ENCODE data around the gene VPREB1.
"Not testable (repeated sequence)": the region's sequence is repeated elsewhere in the genome, so short reads cannot be mapped to it uniquely, and the experiment has no call there.

VPREB1 gene

DNA sequence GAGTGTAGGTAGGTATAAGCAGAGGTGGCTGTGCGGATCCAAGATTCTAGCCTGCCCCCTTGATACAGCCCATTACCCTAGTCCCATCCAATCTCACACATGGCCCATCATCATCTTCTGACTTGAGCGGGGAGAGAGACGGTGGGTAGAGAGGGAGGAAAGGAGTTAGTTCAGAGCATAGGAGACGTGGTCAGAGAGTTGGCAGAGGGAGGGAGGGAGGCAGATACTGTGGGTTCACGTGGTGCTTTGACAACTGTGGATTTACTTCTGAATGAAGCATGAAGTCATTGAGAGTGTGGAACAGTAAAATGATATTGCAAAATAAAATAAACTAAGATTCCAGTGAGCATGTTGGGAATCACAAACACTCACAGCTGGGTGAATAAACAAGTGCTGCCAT, 31.4 kb upstream of the VPREB1 start:
- no peak for DNase-seq

DNA sequence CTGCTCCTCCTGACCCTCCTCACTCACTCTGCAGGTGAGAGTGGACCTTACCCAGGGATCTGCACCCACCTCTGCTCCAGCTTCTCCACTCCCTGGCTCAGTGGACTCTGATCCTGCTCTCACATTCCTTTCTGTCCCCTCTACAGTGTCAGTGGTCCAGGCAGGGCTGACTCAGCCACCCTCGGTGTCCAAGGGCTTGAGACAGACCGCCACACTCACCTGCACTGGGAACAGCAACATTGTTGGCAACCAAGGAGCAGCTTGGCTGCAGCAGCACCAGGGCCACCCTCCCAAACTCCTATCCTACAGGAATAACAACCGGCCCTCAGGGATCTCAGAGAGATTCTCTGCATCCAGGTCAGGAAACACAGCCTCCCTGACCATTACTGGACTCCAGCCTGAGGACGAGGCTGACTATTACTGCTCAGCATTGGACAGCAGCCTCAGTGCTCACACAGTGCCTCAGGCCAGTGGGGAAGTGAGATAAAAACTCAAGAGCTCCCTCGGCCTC, 29.7 kb upstream of the VPREB1 start:
- DNase-seq: no peak

DNA sequence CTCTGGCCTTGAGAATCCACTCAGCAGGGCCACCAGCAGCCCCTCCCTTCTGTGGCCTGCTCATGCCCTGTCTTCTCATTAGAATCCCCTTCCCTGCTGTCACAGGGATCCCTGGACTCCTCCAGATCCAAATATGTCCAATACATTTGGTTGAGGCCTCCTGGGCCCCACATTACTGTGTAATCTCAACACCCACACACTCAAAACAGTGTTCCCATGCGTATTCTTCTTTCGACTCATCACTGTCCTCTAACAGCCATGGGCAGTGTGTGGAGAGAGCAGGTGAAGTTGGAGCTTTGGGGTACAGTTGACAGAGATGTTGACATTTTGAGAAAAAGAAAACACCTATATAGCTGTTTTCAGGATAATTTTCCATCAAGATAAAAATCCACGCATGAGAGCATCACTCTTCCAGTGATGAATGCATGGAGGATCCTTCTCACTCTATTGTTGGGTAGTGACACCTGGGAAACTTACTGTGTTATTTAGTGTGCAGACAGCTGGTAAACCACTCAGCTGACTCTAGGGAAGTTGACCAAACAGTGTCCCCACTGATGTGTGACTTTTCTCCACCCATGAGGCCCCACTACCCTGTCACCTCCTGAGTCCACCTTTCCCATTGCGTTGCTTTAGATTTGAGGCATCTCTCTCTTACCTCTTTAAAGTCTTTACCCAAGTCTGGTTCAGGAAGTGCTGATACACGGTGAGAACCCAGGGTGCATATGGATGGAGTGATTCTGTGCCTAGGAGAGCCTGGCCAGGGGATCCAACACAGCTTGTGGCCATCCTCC, 28.7 kb upstream of the VPREB1 start:
- no peak for DNase-seq

DNA sequence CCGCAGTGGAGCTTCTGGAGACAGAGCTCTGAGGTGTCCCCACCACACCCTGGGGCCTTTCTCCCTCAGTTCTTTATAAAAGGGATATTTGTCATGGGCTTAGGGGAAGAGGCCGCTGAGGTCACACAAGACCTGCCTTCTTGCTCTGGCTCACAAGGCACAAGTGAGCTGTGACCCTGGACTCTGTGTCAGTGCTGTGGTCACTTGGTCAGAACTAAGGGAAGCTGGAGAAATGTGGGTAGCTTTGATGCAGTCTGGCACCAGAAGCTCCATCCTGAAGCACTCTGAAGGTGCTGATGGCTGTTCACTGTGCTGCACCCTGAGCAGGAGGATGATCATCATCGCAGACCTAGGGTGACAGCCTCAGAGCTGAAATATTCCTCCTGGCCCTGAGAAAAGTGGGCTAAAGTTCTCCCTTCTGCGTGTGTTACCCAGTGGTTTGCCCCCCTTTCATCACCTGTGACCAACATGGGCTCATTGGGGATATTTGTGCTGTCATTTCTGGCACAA, 28.1 kb upstream of the VPREB1 start:
- no peak for DNase-seq

DNA sequence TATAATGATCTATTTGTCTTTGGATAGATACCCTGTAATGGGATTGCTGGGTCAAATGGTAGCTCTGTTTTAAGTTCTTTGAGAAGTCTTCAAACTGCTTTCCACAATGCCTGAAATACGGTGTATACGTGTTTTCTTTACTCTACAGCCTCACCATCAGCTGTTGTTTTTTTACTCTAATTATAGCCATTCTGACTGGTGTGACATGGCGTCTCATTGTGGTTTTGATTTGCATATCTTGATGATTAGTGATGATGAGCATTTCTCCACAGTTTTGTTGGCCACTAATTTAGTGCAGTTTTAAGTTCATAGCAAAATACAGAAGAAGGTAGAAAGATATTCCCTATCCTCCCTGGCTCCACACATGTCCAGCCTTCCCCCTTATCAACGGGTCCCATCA, 26.3 kb upstream of the VPREB1 start:
- no peak for DNase-seq

DNA sequence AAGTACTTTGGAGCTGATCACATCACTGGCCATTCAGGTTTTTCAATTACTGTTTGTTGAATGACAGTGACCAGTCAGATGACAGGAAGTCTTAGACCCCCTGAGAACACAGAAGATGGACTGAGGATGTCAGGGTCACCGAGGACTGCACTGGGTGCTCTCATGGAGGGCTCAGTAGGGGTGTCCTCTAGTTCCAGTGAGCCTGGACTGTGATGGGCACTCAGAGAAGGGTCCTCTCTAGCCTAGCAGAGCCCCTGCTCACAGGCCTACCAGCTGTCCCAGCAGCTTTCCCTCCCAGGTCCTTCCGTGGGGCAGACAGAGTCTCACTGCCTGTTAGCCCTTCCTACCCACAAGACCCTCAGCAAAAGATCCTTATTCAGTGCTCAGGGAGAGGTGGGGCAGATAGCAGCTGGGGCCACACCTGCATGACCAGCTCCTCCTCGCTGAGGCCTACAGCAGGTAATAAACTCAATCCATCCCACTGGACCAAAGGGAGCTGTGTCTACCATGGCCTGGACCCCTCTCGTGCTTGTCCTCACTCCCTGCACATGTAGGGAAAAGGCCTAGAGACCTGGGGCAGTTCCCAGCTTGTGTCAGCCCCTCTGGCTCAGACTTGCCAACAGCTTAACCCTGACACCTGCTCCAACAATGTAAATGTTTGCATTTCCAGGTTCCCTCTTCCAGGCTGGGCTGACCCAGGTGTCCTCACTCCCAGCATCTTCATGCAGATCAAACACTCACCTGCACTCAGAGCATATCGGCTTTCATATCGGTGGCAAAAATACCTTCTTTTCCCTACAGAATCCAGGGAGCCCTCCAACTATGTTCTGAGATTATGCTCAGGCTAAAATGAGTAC, 25.2 kb upstream of the VPREB1 start:
- no peak for DNase-seq

DNA sequence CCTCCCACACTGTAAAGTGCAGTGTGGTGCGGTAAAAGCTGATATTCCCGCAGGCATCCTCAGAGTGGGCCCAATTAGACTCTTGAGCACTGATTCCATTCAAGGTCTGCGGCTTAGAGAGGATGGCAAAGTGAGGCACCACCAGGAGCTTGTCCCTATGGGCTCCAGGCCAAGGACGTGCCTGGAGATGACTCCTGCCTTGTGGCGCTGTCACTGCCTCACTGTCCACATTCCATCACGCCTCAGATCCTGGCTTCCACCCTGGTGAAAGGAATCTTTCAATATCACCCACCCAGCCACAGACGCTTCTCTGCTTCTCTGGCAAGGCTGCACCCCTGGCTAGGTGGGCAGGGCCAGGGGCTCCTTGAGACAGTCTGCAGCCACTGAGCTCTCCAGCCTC, 23.5 kb upstream of the VPREB1 start:
- not testable (repeated sequence) for DNase-seq

DNA sequence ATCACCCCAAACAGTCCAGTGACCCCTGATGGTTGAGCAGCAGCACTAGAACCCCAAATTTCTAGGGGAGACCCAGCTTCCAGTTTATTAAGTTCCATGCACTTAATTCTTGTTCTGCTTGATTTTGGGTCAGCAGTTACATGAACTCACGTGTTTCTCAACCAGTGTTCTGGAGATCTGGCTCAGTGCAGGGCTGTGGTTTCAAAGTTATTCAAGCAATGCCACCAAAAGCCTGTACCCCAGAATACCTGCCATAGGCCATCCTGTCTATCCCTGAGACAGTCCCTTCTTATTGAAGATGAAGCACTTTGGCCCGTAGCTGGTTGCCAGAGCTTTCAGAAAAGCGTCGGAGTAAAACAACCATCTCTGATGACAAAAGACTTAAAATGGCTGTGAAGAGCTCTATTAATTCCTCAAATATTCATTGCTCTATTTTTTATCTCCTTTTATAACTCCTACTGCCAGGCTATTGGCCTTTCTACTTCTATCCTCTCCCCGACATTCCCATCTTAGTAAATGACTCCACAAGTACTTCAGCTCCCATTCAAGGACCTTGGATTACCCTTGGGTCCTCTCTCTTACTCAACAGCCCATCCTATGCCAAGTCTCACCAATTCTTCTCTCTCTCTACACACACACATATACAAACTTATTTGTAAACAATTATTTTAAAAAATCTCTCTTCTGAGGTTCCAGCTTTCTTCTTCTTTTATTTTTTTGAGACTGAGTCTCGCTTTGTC, 18.0 kb upstream of the VPREB1 start:
- DNase-seq: no peak

DNA sequence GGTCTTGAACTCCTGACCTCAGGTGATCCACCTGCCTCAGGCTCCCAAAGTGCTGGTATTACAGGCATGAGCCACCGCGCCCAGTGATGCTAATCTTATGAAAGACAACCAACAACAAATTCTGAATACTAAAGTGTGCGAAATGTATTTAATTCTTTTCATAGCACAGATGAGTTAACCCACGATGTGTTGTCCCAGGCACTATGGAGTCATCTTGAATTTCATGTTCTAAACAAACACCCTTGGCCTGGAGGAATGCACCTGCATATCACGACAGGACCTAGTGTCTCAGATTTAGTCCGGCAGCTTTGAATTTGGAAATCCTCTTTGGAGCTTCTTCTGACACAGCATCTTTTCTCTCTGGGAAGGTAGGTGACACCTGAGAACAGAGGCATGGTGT, 16.2 kb upstream of the VPREB1 start:
- no peak for DNase-seq

DNA sequence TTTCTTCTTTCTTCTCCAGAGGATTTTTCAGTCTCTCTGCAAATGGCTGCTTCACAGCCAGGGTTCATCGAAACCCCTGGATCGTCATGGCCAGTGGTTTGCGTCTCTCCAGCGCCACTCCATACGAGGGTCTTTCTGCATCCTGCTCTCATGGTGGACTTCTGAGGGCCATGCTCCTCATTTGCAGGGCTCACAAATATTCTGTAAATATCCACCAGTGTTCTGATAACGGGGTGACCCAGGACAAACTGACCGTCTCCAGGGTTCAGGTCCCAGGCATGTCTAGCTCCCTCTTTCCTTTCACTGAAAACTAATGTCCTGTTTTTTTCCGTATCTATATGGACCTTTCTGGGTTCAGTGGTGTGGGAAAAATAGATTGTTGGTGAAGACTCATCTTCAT, 15.7 kb upstream of the VPREB1 start:
- DNase-seq: no peak

DNA sequence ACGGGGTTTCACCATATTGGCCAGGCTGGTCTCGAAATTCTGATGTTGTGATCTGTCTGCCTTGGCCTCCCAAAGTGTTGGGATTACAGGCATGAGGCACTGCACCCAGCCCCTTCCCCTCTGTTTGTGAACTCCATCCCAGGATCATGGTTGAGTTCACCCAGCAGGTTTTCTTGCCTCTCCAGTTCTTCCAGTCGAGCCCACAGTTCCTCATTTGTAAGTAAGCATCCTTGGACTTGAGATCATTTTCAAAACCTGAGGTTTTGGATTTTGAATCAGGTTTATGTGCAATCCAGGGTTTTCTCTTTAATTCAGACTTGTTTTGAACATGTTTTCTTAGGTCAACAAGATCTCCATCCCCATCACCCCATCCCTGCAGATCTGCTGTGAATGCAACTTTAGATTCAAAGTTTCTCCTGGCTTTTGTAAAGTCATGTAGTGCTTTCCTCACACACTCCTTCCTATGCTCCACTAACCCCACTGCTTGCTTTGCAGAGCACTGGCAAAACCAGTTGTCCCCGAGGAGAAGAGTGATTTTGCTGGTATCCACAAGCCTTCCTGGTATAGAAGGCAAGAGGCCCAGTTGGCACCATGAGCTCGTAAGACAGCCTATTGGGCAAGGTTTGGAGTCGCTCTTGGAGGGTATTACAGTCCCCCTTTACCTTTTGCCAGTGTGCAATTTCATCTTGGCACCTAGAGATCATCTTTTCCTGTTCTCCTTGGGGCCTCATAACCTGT, 14.7 kb upstream of the VPREB1 start:
- no peak for DNase-seq

DNA sequence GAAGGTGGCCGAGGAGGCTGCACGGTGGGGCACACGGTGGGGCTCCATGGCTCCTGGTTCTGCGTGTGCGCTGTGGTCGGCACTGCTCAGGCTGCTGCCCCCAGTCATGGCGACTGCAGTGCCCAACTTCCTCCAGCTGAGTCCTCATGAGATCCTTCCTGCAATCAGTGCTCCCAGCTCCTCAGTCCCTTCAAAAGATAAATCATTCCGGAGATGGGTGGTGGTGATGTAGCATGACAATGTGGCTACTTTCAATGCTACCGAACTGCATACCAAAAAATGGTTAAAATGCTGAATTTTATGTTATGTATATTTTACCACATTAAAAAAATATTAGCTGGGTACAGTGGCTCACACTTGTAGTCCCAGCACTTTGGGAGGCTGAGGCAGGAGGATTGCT, 14.1 kb upstream of the VPREB1 start:
- DNase-seq: no peak

DNA sequence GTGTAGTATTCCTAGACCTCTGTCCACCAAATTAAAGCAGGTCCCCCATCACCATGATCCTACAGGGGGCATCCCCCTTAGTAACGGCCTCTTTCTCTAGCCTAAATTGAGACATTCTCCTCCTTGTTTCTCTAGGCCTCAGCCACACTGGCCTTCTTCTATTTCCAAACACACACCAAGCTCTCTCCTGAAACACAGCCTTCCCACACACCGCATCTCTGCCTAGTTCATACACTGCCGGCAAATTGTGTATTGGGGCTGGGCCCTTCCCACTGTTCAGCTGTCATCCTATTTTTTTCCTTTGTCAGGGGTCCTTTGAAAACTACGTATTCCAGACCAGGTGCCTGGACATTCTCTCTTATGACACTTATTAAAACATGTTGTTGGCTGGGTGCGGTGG, 11.5 kb upstream of the VPREB1 start:
- no peak for DNase-seq

DNA sequence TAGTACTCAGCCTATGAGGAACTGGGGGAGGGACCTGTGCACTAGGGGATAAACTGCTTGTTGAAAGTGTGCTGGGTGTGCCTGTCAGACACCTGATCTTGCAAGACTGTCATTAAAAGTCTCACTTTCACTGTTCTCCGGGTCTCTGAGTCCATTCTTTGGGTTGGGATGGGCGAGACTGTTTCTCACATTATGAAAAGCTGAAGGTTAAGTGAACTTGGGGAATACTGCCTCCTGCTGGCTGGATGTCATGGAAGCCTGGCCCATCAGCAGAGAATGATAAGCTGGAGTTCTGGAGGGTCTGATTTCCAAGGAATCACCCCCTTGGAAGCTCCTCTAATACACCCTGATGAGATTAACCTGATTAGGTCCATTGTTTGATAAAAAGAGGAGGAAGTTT, 9.0 kb upstream of the VPREB1 start:
- peak in 5 of 58 donors; percentile 2 to 8 (median 2) for DNase-seq

DNA sequence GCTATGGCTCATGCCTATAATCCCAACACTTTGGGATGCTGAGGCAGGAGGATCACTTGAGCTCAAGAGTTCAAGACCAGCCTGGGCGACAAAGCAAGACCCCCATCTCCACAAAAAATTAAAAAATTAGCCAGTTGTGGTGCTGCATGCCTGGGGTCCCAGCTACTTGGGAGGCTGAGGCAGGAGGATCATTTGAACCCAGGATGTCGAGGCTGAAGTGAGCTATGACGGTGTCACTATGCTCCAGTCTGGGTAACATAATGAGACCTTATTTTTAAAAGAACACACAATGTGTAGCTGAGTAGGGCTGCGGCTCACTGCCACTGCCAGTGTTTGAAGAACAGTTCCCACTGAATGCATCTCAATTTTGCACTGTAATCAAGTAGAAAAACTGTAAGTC, 7.1 kb upstream of the VPREB1 start:
- DNase-seq: no peak

DNA sequence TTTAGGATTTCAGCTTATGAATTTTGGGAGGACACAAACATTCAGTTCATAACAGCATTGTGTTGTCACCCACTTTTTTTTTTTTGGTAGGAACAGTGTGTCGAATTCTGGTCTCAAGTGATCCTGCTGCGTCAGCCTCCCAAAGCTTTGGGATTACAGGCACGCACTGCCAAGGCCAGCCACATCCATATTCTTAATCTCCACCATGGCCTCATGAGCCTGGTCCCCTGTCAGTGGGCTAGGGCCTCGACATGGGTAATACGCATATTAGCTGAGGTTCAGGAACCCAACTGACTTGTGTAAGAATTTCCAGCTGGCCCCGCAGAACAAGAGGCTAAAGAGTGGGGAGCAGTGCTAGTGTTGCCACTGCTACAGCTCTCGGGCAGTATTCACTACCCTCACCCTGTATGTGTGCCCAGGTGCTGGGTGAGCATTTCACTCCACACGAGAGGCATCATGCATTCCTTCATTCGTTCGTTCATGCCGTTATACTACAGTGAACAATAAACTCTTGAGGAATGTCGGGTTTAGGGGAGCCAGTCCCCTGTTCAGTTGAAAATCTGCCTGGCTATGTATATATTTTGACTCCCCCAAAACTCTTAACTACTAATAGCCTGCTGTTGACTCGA, 5.2 kb upstream of the VPREB1 start:
- DNase-seq: no peak

DNA sequence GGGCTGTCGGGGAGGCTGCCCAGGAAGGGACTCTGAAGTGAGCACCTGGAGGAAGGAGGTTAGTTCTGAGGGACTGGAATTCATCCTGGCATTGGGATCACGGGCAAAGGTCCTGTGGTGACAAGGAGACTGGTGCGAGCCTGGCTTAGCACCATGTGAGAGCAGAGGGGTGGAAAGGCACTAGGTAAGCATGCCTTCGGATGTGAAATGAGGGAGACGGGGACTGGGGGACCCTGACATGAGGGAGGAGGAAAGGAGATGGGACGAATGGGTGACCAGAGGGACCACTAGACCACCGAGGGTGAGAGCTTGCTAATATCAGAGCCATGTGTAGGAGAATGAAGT, 3.1 kb upstream of the VPREB1 start:
- DNase-seq: no peak

DNA sequence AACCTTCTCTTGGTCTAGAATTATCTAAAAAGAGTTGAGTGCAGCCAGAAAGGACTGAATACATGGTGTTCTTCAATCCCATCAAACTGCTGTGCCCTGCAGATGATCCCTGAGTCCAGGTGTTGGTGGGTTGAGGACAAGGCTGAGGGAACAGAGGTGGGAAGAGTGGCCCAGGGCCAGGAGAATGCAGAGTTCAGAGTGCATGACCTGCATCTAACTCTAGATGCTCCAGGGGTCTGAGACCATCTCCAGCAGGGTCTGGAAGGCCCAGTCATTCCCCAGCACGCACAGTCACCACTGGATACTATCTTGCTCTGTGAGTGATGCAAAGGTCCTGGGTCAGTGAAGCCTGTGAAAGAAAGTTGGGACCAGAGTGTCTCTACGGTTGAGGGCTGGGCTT, 2.1 kb upstream of the VPREB1 start:
- DNase-seq: no peak

DNA sequence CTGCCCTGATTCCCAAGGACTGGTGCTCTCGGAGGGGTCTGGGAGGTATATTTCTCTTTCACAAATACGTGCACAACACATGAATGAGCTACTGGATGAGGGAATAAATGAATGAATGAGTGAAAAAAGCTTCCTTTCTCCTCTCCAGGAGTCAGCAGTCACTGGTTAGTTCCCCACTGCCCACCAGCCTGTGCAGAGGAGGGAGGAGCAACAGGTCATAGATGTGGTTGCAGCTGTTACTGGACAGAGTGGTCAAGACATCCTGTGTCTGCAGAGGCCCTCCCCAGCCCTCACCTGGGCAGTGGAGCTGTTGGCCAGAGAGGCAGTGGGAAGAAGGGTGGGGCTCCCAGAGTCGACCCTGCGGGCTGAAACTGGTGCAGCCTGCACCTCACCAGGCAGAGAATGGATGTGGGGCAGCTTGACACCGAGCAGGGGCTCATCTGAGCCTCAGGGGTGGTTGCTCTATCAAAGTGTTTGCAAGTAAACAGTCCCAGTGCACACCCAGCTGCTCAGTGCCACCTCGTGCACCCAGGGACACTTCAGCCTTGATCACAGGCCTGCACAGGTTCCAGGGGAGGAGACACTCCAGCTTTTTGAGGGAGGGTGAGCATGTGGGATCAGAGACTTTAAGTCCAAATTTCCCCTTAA, 1.4 kb upstream of the VPREB1 start:
- DNase-seq: no peak

Data from anterior cingulate cortex (tissue), 58 donors.